ENCODE measurements around the gene GNG11.

The GNG11 gene

GRCh38 chr7:93921186-93921585, 349 bp upstream of the GNG11 start:
- TF ChIP-seq CTCF (IDR thresholded peaks at IDR 0.05): no peak

- no peak for TF ChIP-seq CTCF (IDR thresholded peaks at IDR 0.05)
Observed at GRCh38 chr7:93923296-93923695, 1.8 kb downstream of the GNG11 start.

- no peak for TF ChIP-seq CTCF (IDR thresholded peaks at IDR 0.05)
Observed at GRCh38 chr7:93923942-93924341, 2.4 kb downstream of the GNG11 start.

GRCh38 chr7:93926800-93927199, 5.3 kb downstream of the GNG11 start:
- no peak for TF ChIP-seq CTCF (IDR thresholded peaks at IDR 0.05)

- TF ChIP-seq CTCF (IDR thresholded peaks at IDR 0.05): no peak
Observed at GRCh38 chr7:93927585-93927984, 6.0 kb downstream of the GNG11 start.

- TF ChIP-seq CTCF (IDR thresholded peaks at IDR 0.05): no peak
Observed at GRCh38 chr7:93931655-93932054, 10.1 kb downstream of the GNG11 start.

GRCh38 chr7:93933156-93933555, 11.6 kb downstream of the GNG11 start:
- TF ChIP-seq CTCF (IDR thresholded peaks at IDR 0.05): no peak

- TF ChIP-seq CTCF (IDR thresholded peaks at IDR 0.05): no peak
Observed at GRCh38 chr7:93935102-93935501, 13.6 kb downstream of the GNG11 start.

All from LNCAP (cell line).